Measurements from ENCODE around the gene NOL11. TPM values are rescaled to one million over a fixed set of nuclear protein-coding genes. Genes with fewer than 3 reads are reported as not detected.

Gene NOL11
- polyA plus RNA-seq, 1 of the 3 experiments (the other 2 are of a cell fraction) = 27.0 TPM

DNA sequence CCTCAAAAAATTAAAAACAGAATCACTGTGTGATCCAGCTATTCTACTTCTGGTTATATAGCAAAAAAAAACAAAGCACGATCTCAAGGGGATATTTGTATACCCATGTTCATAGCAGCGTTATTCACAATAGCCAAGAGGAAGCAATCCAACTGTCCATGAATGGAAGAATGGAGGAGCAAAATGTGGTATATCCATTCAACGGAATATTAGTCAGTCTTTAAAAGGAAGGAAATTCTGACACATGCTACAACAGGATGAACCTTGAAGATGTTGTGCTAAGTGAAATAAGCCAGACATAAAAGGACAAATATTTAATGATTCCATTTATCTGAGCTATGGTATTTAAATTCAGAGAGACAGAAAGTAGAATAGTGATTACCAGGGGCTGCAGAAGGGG lies 4.6 kb upstream of the NOL11 start:
- Histone ChIP-seq H3K4me1 (ENCODE audit: control insufficient read depth in 1 of 2, insufficient read depth in 2 of 2, low read depth in 1 of 2, low read length in 1 of 2) (peaks cover 0 to 6% of the 10 kb centered on the region in 2 experiments; a peak in 2 of 4 replicates), H3K9me3 (no peaks in the 10 kb centered on the region), H3K27me3 (ENCODE audit: insufficient read depth) (no peaks in the 10 kb centered on the region), H3K9me2 (no peaks in the 10 kb centered on the region), H3K4me3 (ENCODE audit: low read depth in 2 of 2, low read length in 1 of 2) (no peak overlapping the region), H2AFZ (ENCODE audit: low read depth) (no peak overlapping the region), H4K20me1 (ENCODE audit: insufficient read depth) (no peaks in the 10 kb centered on the region), H3K79me2 (ENCODE audit: insufficient read depth) (peaks cover 7% of the 10 kb centered on the region), H3K4me2 (no peak overlapping the region), H3K9ac (no peak overlapping the region), H3K36me3 (replicated peaks in 1 of 2; ENCODE audit: control insufficient read depth in 1 of 2, insufficient read depth in 2 of 2, low read length in 1 of 2) (no peaks in the 10 kb centered on the region), H3F3A (replicated peaks; ENCODE audit: insufficient read depth) (peaks cover 3% of the 10 kb centered on the region), H3K27ac (ENCODE audit: low read depth in 2 of 2, low read length in 1 of 2) (no peak overlapping the region)
- WGBS (ENCODE audit: low lambda C conversion rate) = 88% methylated on average over 3 of the region's 3 CpGs
- POLR2A ChIA-PET = no interaction called here
- CTCF ChIA-PET = interaction anchor here (1.2 kb wide), 2 partner anchors 334 to 339 kb away, joined by 3 to 6 read pairs; no protein-coding TSS in a partner anchor
- no peak for TF ChIP-seq CHD2 (IDR thresholded peaks at IDR 0.05; ENCODE audit: low read length, partially characterized antibody)
- no peak for TF ChIP-seq SIN3A (IDR thresholded peaks at IDR 0.05; ENCODE audit: borderline replicate concordance, low read depth, low read length)
- TF ChIP-seq MEF2A (IDR thresholded peaks at IDR 0.05; ENCODE audit: borderline replicate concordance, low read depth) = no peak
- no peak for TF ChIP-seq EZH2phosphoT487 (IDR thresholded peaks at IDR 0.05; ENCODE audit: borderline replicate concordance, low read depth)
- TF ChIP-seq EP300 (IDR thresholded peaks at IDR 0.05; ENCODE audit: borderline replicate concordance in 1 of 2, low read depth in 1 of 2, low read length in 1 of 2) = no peak
- TF ChIP-seq, protein P1, sequence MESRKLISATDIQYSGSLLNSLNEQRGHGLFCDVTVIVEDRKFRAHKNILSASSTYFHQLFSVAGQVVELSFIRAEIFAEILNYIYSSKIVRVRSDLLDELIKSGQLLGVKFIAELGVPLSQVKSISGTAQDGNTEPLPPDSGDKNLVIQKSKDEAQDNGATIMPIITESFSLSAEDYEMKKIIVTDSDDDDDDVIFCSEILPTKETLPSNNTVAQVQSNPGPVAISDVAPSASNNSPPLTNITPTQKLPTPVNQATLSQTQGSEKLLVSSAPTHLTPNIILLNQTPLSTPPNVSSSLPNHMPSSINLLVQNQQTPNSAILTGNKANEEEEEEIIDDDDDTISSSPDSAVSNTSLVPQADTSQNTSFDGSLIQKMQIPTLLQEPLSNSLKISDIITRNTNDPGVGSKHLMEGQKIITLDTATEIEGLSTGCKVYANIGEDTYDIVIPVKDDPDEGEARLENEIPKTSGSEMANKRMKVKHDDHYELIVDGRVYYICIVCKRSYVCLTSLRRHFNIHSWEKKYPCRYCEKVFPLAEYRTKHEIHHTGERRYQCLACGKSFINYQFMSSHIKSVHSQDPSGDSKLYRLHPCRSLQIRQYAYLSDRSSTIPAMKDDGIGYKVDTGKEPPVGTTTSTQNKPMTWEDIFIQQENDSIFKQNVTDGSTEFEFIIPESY (IDR thresholded peaks at IDR 0.05; ENCODE audit: borderline replicate concordance, low read depth) = no peak
- no peak for TF ChIP-seq TEAD4 (IDR thresholded peaks at IDR 0.05; ENCODE audit: borderline replicate concordance, insufficient read depth)
- TF ChIP-seq ELF1 (IDR thresholded peaks at IDR 0.05) = no peak
- TF ChIP-seq, protein P2, sequence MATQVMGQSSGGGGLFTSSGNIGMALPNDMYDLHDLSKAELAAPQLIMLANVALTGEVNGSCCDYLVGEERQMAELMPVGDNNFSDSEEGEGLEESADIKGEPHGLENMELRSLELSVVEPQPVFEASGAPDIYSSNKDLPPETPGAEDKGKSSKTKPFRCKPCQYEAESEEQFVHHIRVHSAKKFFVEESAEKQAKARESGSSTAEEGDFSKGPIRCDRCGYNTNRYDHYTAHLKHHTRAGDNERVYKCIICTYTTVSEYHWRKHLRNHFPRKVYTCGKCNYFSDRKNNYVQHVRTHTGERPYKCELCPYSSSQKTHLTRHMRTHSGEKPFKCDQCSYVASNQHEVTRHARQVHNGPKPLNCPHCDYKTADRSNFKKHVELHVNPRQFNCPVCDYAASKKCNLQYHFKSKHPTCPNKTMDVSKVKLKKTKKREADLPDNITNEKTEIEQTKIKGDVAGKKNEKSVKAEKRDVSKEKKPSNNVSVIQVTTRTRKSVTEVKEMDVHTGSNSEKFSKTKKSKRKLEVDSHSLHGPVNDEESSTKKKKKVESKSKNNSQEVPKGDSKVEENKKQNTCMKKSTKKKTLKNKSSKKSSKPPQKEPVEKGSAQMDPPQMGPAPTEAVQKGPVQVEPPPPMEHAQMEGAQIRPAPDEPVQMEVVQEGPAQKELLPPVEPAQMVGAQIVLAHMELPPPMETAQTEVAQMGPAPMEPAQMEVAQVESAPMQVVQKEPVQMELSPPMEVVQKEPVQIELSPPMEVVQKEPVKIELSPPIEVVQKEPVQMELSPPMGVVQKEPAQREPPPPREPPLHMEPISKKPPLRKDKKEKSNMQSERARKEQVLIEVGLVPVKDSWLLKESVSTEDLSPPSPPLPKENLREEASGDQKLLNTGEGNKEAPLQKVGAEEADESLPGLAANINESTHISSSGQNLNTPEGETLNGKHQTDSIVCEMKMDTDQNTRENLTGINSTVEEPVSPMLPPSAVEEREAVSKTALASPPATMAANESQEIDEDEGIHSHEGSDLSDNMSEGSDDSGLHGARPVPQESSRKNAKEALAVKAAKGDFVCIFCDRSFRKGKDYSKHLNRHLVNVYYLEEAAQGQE (IDR thresholded peaks at IDR 0.05; ENCODE audit: low read depth, low read length) = no peak
- TF ChIP-seq RFX5 (IDR thresholded peaks at IDR 0.05; ENCODE audit: low read length) = no peak
- no peak for TF ChIP-seq RAD21 (IDR thresholded peaks at IDR 0.05; ENCODE audit: low read length)
- TF ChIP-seq YY1 (IDR thresholded peaks at IDR 0.05; ENCODE audit: low read depth) = no peak
- no peak for TF ChIP-seq FOXM1 (IDR thresholded peaks at IDR 0.05; ENCODE audit: low read depth)
- TF ChIP-seq FOSL2 (IDR thresholded peaks at IDR 0.05; ENCODE audit: borderline replicate concordance, low read depth) = no peak
- TF ChIP-seq, protein P3, sequence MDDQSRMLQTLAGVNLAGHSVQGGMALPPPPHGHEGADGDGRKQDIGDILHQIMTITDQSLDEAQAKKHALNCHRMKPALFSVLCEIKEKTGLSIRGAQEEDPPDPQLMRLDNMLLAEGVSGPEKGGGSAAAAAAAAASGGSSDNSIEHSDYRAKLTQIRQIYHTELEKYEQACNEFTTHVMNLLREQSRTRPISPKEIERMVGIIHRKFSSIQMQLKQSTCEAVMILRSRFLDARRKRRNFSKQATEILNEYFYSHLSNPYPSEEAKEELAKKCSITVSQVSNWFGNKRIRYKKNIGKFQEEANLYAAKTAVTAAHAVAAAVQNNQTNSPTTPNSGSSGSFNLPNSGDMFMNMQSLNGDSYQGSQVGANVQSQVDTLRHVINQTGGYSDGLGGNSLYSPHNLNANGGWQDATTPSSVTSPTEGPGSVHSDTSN (IDR thresholded peaks at IDR 0.05) = no peak
- no peak for TF ChIP-seq RXRA (IDR thresholded peaks at IDR 0.05; ENCODE audit: borderline replicate concordance, low read depth)
- no peak for TF ChIP-seq NRF1 (IDR thresholded peaks at IDR 0.05; ENCODE audit: low read depth, low read length)
- TF ChIP-seq, protein P4, sequence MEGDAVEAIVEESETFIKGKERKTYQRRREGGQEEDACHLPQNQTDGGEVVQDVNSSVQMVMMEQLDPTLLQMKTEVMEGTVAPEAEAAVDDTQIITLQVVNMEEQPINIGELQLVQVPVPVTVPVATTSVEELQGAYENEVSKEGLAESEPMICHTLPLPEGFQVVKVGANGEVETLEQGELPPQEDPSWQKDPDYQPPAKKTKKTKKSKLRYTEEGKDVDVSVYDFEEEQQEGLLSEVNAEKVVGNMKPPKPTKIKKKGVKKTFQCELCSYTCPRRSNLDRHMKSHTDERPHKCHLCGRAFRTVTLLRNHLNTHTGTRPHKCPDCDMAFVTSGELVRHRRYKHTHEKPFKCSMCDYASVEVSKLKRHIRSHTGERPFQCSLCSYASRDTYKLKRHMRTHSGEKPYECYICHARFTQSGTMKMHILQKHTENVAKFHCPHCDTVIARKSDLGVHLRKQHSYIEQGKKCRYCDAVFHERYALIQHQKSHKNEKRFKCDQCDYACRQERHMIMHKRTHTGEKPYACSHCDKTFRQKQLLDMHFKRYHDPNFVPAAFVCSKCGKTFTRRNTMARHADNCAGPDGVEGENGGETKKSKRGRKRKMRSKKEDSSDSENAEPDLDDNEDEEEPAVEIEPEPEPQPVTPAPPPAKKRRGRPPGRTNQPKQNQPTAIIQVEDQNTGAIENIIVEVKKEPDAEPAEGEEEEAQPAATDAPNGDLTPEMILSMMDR (IDR thresholded peaks at IDR 0.05) = no peak
- TF ChIP-seq NFIC (IDR thresholded peaks at IDR 0.05; ENCODE audit: borderline replicate concordance) = no peak
- TF ChIP-seq, protein P5, sequence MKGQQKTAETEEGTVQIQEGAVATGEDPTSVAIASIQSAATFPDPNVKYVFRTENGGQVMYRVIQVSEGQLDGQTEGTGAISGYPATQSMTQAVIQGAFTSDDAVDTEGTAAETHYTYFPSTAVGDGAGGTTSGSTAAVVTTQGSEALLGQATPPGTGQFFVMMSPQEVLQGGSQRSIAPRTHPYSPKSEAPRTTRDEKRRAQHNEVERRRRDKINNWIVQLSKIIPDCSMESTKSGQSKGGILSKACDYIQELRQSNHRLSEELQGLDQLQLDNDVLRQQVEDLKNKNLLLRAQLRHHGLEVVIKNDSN (IDR thresholded peaks at IDR 0.05; ENCODE audit: borderline replicate concordance, low read depth) = no peak
- no peak for DNase-seq

Data from SK-N-SH (cell line).